RWPE1 (cell line): ENCODE data around the gene MRPS2.
A peak's percentile ranks its signal among the peaks of the same experiment; 100 is the strongest.

Experiments used
- CTCF ChIA-PET: fragments of 350-600 bp; sonication (Branson Sonifier 250); formaldehyde crosslinking; extraction: SDS; loops from one replicate; lab custom pipeline; 2021; lab: Yijun Ruan, JAX
- POLR2A ChIA-PET: fragments of 400-600 bp; formaldehyde crosslinking; extraction: SDS; loops from one replicate; lab custom pipeline; 2020; ENCODE audit warnings: antibody characterized with exemption; ENCODE audit not compliant: low non-redundant PET; lab: Yijun Ruan, JAX
- DNase-seq: peaks from one replicate; pipeline ENCODE4 v3.0.0; 2012; ENCODE audit warnings: low spot score
- H3K27ac ChIP-seq: fragments of 450-650 bp; 2 replicates; pipeline ENCODE4 v1.5.1; 2017
- TF ChIP-seq, protein P1 (sequence below): fragments of 450-650 bp; conservative IDR thresholded peaks from 2 replicates; pipeline ENCODE4 v1.5.1; 2017; ENCODE audit warnings: low read depth, mild to moderate bottlenecking

Gene MRPS2

DNA sequence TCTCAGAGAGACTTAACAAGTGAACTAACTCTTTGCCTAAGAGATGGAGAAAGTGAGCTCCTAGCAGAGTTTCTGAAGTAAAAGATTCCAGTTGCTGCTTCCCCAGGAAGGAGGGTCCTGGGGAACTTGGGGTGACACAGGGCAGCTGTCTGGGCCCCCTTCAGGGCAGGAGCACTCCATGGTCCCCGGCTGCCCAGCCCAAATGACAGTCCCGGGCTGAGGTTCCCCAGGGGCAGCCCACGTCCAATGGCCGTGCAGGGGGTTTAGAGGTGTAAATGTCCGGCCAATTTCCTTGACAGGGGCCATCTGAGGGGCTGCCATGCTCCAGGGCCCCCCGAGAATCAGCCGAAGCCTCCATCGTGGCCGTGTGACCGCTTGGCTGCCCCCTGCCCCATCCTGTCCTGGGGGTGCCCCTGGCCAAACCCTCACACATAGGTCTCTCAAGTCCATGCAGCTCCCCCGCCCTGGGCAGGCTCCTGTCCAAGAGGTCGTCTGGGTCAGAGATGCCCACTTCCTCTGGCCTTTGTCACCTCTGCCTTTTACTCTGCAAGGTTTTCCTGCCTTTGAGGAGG is 26.4 kb upstream of the MRPS2 start:
- TF ChIP-seq, protein P1, sequence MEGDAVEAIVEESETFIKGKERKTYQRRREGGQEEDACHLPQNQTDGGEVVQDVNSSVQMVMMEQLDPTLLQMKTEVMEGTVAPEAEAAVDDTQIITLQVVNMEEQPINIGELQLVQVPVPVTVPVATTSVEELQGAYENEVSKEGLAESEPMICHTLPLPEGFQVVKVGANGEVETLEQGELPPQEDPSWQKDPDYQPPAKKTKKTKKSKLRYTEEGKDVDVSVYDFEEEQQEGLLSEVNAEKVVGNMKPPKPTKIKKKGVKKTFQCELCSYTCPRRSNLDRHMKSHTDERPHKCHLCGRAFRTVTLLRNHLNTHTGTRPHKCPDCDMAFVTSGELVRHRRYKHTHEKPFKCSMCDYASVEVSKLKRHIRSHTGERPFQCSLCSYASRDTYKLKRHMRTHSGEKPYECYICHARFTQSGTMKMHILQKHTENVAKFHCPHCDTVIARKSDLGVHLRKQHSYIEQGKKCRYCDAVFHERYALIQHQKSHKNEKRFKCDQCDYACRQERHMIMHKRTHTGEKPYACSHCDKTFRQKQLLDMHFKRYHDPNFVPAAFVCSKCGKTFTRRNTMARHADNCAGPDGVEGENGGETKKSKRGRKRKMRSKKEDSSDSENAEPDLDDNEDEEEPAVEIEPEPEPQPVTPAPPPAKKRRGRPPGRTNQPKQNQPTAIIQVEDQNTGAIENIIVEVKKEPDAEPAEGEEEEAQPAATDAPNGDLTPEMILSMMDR = no peak
- no peak for DNase-seq
- ChIA-PET POLR2A (no interaction called here), CTCF (interaction anchor here (0.7 kb wide), 1 partner anchor 8 kb away, joined by 3 read pairs; no protein-coding TSS in a partner anchor)
- H3K27ac ChIP-seq = no peak overlapping the region

DNA sequence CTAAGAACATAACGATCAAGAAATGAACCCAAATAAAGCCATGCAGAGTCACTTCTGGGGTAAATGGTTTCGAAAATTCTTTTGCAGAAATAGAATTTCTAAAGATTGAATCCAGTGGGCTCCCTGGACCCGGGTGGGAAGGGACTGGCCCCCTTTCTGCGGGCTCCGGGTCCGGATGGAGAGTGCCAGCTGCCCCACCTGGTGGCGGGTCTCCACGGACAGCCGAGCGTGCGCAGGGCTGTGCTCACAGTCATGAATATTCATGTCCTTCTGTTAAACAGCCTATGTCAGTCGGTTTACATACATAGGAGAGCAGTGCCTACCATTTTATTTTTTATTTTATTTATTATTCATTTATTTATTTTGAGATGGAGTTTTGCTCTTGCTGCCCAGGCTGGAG is 25.6 kb upstream of the MRPS2 start:
- ChIA-PET CTCF (interaction anchor here (0.6 to 0.8 kb wide), 3 partner anchors 9 to 360 kb away, joined by 3 to 12 read pairs (median 6); no protein-coding TSS in a partner anchor), POLR2A (no interaction called here)
- DNase-seq = peak; percentile 38
- TF ChIP-seq, protein P1 = no peak; the same call in 1 of the 2 replicates
- no peak overlapping the region for H3K27ac ChIP-seq

DNA sequence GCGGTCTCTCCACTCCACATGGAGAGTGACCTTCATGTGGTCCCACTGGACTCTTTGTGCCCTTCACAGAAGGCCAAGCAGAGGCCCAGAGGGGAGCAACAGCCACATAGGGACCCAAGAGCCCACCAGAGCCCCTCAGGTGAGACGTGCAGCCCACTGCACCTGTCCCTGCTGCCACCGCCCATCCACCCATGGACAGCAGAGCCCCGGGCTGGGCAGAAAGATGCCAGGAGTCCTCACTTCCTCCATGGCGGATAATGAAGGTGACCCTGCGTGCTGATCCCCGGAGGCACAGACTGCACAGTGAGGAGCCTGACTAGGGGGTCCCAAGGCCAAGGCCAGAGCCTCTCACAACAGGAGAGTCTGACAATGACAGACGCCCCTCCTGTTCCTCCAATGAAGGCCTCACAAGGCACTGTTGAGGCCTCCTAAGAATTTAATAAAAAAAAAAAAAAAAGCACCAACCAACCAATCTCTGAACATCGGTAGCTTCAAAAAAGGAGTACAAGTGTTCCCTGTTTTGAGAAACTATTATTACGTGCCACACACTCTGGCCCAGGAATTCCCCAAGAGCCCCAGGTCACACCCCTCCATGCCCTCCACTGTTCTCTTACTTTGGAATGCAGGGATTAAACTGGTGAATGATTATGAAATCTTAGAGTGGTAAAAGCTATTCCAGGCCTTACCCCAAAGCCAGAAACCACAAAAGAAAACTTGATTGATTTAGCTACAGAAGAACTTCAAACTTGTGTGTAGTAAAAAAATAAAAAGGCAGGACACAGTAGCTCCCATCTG is 23.7 kb upstream of the MRPS2 start:
- TF ChIP-seq, protein P1 = no peak
- ChIA-PET CTCF (interaction anchor here (0.6 to 0.7 kb wide), 4 partner anchors 39 to 1085 kb away, joined by 3 to 4 read pairs (median 3); no protein-coding TSS in a partner anchor), POLR2A (interaction anchor here (0.7 kb wide), 1 partner anchor 1244 kb away, joined by 3 read pairs; no protein-coding TSS in a partner anchor)
- DNase-seq = peak; percentile 65
- H3K27ac ChIP-seq = peak overlapping the region; percentile 73

DNA sequence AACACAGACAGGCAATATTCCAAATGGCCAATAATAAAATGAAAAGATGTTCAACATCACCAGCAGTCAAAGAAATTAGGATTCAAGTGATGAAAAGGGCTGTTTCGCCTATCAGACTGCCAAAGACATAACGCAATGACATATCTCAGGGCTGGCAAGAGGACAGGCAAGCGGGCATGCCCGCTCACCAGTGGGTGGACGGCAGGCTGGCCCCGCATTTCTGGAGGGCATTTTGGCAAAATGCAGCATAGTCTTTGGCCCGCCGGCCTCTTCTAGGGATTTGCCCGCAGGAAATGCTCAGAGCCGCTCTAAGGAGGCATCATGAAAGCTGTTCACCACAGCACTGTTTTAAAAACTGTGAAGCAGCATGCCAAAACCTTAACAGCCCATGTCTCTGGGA is 22.3 kb upstream of the MRPS2 start:
- ChIA-PET CTCF (interaction anchor here (0.7 kb wide), 1 partner anchor 122 kb away, joined by 5 read pairs; no protein-coding TSS in a partner anchor), POLR2A (no interaction called here)
- DNase-seq = no peak
- H3K27ac ChIP-seq = peak overlapping the region; percentile 73
- TF ChIP-seq, protein P1 = no peak

DNA sequence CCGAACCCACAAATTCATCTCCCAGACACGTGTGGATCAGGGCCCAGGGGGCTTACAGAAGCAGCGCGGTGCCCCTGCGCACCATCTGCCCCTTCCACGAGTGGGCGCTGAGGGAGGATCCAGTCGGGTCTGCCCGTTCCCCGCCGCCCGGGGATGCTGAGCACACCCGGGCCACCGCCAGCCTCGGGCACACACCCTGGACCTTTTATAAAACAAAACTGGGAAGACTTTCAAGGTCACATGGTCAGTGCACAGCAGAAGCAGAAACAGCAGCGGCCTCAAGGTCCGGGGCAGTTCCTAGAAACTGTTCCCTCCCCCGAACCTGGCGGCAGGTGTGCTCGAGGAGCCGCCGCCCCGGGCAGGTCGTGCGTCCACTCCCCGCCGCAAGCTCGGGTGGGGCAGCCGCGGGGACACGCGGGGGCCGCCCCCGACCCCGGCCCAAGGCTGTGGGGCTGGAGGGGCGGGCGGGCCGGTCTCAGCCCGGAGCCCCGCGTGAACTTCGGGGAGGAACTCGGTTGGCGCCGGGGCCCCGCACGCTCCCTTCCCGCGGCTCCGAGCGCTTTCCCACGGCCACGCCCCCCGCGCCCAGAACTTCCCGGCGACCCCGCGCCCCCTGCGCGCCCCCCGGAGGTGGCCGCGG is 21.5 kb upstream of the MRPS2 start:
- TF ChIP-seq, protein P1 = peak; percentile 60
- H3K27ac ChIP-seq = peak overlapping the region; percentile 73
- ChIA-PET CTCF (interaction anchor here (0.7 kb wide), 1 partner anchor 122 kb away, joined by 5 read pairs; no protein-coding TSS in a partner anchor), POLR2A (interaction anchor here (0.6 kb wide), 1 partner anchor 9 kb away, joined by 5 read pairs; no protein-coding TSS in a partner anchor)
- DNase-seq = peak; percentile 49

DNA sequence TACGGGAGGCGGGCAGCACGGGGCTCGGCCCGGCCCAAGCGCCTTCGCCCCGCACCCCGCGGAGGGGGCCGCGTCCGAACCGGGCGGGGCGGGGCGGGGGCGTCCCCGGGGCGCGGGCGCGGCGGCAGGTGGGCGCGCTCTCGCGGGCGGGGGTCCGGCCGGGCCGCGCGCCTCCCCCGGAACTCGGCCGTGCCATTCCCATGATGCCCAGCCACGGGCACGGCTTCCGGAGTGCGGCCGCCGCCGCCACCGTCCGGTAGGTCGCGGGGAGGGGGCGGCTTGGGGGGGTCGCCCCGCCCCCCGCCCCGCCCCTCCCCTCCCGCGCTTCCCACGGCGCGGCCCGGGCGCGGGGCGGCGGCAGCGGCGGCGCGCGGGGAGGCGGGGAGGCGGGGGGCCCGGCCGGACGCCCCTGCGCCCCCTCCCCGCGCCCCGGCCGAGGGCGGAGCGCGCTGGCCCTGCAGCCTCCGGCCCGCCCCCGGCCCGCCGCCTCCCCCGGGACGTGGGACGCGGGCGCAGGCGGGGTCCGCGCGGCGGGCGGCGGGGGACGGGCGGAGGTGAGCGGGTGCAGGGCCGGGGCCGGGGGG is 20.9 kb upstream of the MRPS2 start, which contains the start of gene PPP1R26:
Gene PPP1R26 (plus strand): TSS at position 314 of the 584 bp plus-strand sequence. CDS start 4,729 bp downstream, outside the sequence.
- CTCF ChIA-PET = interaction anchor here (0.9 to 1.6 kb wide), 5 partner anchors 25 to 394 kb away, joined by 3 to 9 read pairs (median 6); no protein-coding TSS in a partner anchor
- DNase-seq = peak; percentile 34
- POLR2A ChIA-PET = interaction anchor here (1.4 kb wide), 1 partner anchor 17 kb away, joined by 3 read pairs; no protein-coding TSS in a partner anchor

More for the DNA sequence above, 20.9 kb upstream of the MRPS2 start, which contains the start of gene PPP1R26:
- TF ChIP-seq, protein P1 = no peak
- H3K27ac ChIP-seq = peak within 1 kb of the TSS; percentile 73
